ENCODE measurements around the gene FCHO1. TPM values are rescaled to one million over a fixed set of nuclear protein-coding genes. Genes with fewer than 3 reads are reported as not detected.

FCHO1 gene
- total and polyA plus RNA-seq, 10 of the 15 experiments (the other 5 are each of a cell fraction or from before 2014, with no cell fraction given), result 0.14 to 45.8 (median 15.8) TPM

- 0 out of 3 replicates have a peak, but pooled peaks have one; percentile 7 for ATAC-seq
Measured at GRCh38 chr19:17775245-17775927, 24.1 kb downstream of the FCHO1 start.

More at GRCh38 chr19:17775245-17775927, 24.1 kb downstream of the FCHO1 start:
- TSS peak; percentile 41 for BruUV-seq (replicated peaks)
- FAIRE-seq (no peak), DNase-seq (ENCODE audit: low read depth, low spot score) (no peak)
- Histone ChIP-seq H3K4me3 (no peak overlapping the region), H4K20me1 (ENCODE audit: control insufficient read depth, insufficient read depth) (no peaks in the 10 kb centered on the region; the same call in 1 of the 2 replicates), H3K4me2 (ENCODE audit: control insufficient read depth, insufficient read depth) (peak overlapping the region; percentile 75), H3K9me3 (replicated peaks; ENCODE audit: control insufficient read depth, insufficient read depth, low read length) (no peaks in the 10 kb centered on the region), H2AFZ (ENCODE audit: control insufficient read depth, low read depth, low read length) (no peak overlapping the region), H3K4me1 (ENCODE audit: control insufficient read depth, insufficient read depth, low read length) (peaks cover 20% of the 10 kb centered on the region), H3K79me2 (ENCODE audit: control insufficient read depth, insufficient read depth, low read length) (no peaks in the 10 kb centered on the region), H3K27me3 (replicated peaks in 1 of 2; ENCODE audit: control insufficient read depth in 2 of 2, insufficient read depth in 2 of 2, low read length in 1 of 2) (no peaks in the 10 kb centered on the region), H3K27ac (ENCODE audit: control insufficient read depth, insufficient read depth) (peak overlapping the region; percentile 76), H3K9ac (ENCODE audit: control insufficient read depth, insufficient read depth, low read length) (no peak overlapping the region), H3K36me3 (ENCODE audit: control insufficient read depth in 2 of 2, insufficient read depth in 2 of 2, low read length in 1 of 2) (peaks cover 8 to 12% of the 10 kb centered on the region in 2 experiments)
- ChIA-PET POLR2A (interaction anchor here (0.6 to 2.1 kb wide), 7 partner anchors 8 to 60 kb away, joined by 3 to 23 read pairs (median 4); partner anchors contain the start of gene FCHO1), SMC1A (ENCODE audit: uncharacterized antibody, unreplicated experiment) (interaction anchor here (0.9 to 2.6 kb wide), 12 partner anchors 9 to 156 kb away, joined by 3 to 20 read pairs (median 5); partner anchors contain the start of genes FCHO1 and RPL18A), RAD21 (ENCODE audit: unreplicated experiment) (interaction anchor here (0.5 to 5.0 kb wide), 12 partner anchors 7 to 157 kb away, joined by 3 to 96 read pairs (median 4); partner anchors contain the start of genes CCDC124, FCHO1, JAK3 and RPL18A), CTCF (interaction anchor here (0.7 to 4.4 kb wide), 23 partner anchors 9 to 245 kb away, joined by 3 to 28 read pairs (median 5); partner anchors contain the start of genes FCHO1, JAK3 and MAP1S)
- no peak for TF ChIP-seq DPF2 (IDR thresholded peaks at IDR 0.05)
- no peak for TF ChIP-seq IKZF1 (conservative IDR thresholded peaks at IDR 0.05)
- peak; percentile 83 for TF ChIP-seq SMARCA5 (IDR thresholded peaks at IDR 0.05)
- TF ChIP-seq SMC3 (IDR thresholded peaks at IDR 0.05; ENCODE audit: borderline replicate concordance, low read length), result peak; percentile 48; the same call in 1 of the 2 replicates
- peak; percentile 48 to 71 (median 64) for TF ChIP-seq CTCF (IDR thresholded peaks at IDR 0.05 in 2 of 3, conservative IDR thresholded peaks at IDR 0.05 in 1 of 3; ENCODE audit: control insufficient read depth in 2 of 3, extremely low read depth in 1 of 3, insufficient read depth in 1 of 3, low read depth in 3 of 3, low read length in 3 of 3)
- TF ChIP-seq RAD21 (IDR thresholded peaks at IDR 0.05; ENCODE audit: insufficient read depth, low read depth, low read length), result peak; percentile 60
- no peak for TF ChIP-seq NR2C1 (IDR thresholded peaks at IDR 0.05)
- in situ Hi-C loops (cut with MboI), result no loop called here
- intact Hi-C loops (cut with micrococcal nuclease; ENCODE audit: unreplicated experiment), result loop anchor here (5.0 kb wide), 1 partner anchor 82 kb away; the partner anchor contains the start of gene RPL18A
- 95% methylated on average over 15 of the region's 16 CpGs for WGBS (ENCODE audit: insufficient coverage, insufficient replicate concordance, low lambda C conversion rate, missing lambda C conversion rate)

All from GM12878 (cell line).